Measurements from ENCODE around the gene GRID2.
"Not testable (repeated sequence)": the region's sequence is repeated elsewhere in the genome, so short reads cannot be mapped to it uniquely, and the experiment has no call there.

Gene GRID2

GRCh38 chr4:92362028-92362427 lies 58.3 kb downstream of the GRID2 start:
- no peak overlapping the region for H3K9ac ChIP-seq (ENCODE audit: low read length)
- no peak overlapping the region for H3K27ac ChIP-seq (ENCODE audit: low read length)
- H3K27me3 ChIP-seq (ENCODE audit: control insufficient read depth, insufficient read depth, low read length) = no peaks in the 10 kb centered on the region
- H3K4me3 ChIP-seq (ENCODE audit: low read length) = no peak overlapping the region
- H3K9me3 ChIP-seq (ENCODE audit: control insufficient read depth, low read depth, low read length) = no peaks in the 10 kb centered on the region
- H3K4me1 ChIP-seq (ENCODE audit: control insufficient read depth, low read depth, low read length) = peaks cover 53% of the 10 kb centered on the region
- H3K36me3 ChIP-seq (ENCODE audit: control insufficient read depth, low read depth, low read length) = no peaks in the 10 kb centered on the region

GRCh38 chr4:92368653-92369052 lies 64.9 kb downstream of the GRID2 start:
- peaks cover 15% of the 10 kb centered on the region for H3K4me1 ChIP-seq (ENCODE audit: control insufficient read depth, low read depth, low read length)
- H3K27ac ChIP-seq (ENCODE audit: low read length) = no peak overlapping the region
- H3K9ac ChIP-seq (ENCODE audit: low read length) = no peak overlapping the region
- no peaks in the 10 kb centered on the region for H3K9me3 ChIP-seq (ENCODE audit: control insufficient read depth, low read depth, low read length)
- H3K4me3 ChIP-seq (ENCODE audit: low read length) = no peak overlapping the region
- no peaks in the 10 kb centered on the region for H3K36me3 ChIP-seq (ENCODE audit: control insufficient read depth, low read depth, low read length)
- no peaks in the 10 kb centered on the region for H3K27me3 ChIP-seq (ENCODE audit: control insufficient read depth, insufficient read depth, low read length)

- Histone ChIP-seq H3K4me3 (ENCODE audit: low read length) (no peak overlapping the region), H3K27ac (ENCODE audit: low read length) (no peak overlapping the region), H3K27me3 (ENCODE audit: control insufficient read depth, insufficient read depth, low read length) (no peaks in the 10 kb centered on the region), H3K4me1 (ENCODE audit: control insufficient read depth, low read depth, low read length) (peaks cover 20% of the 10 kb centered on the region), H3K9me3 (ENCODE audit: control insufficient read depth, low read depth, low read length) (peaks cover 4% of the 10 kb centered on the region), H3K9ac (ENCODE audit: low read length) (no peak overlapping the region), H3K36me3 (ENCODE audit: control insufficient read depth, low read depth, low read length) (no peaks in the 10 kb centered on the region)
These were observed 77.8 kb downstream of the GRID2 start for GRCh38 chr4:92381616-92382015.

- peaks cover 20% of the 10 kb centered on the region for H3K4me1 ChIP-seq (ENCODE audit: control insufficient read depth, low read depth, low read length)
- no peaks in the 10 kb centered on the region for H3K36me3 ChIP-seq (ENCODE audit: control insufficient read depth, low read depth, low read length)
- H3K9me3 ChIP-seq (ENCODE audit: control insufficient read depth, low read depth, low read length) = no peaks in the 10 kb centered on the region
- H3K9ac ChIP-seq (ENCODE audit: low read length) = no peak overlapping the region
- no peak overlapping the region for H3K4me3 ChIP-seq (ENCODE audit: low read length)
- no peaks in the 10 kb centered on the region for H3K27me3 ChIP-seq (ENCODE audit: control insufficient read depth, insufficient read depth, low read length)
- no peak overlapping the region for H3K27ac ChIP-seq (ENCODE audit: low read length)
These were observed 78.4 kb downstream of the GRID2 start for GRCh38 chr4:92382128-92382527.

GRCh38 chr4:92387459-92388069 lies 83.8 kb downstream of the GRID2 start:
- H3K9me3 ChIP-seq (ENCODE audit: control insufficient read depth, low read depth, low read length) = no peaks in the 10 kb centered on the region
- H3K4me3 ChIP-seq (ENCODE audit: low read length) = no peak overlapping the region
- no peak overlapping the region for H3K9ac ChIP-seq (ENCODE audit: low read length)
- peaks cover 17% of the 10 kb centered on the region for H3K4me1 ChIP-seq (ENCODE audit: control insufficient read depth, low read depth, low read length)
- no peaks in the 10 kb centered on the region for H3K27me3 ChIP-seq (ENCODE audit: control insufficient read depth, insufficient read depth, low read length)
- H3K27ac ChIP-seq (ENCODE audit: low read length) = no peak overlapping the region
- H3K36me3 ChIP-seq (ENCODE audit: control insufficient read depth, low read depth, low read length) = no peaks in the 10 kb centered on the region

- H3K9ac ChIP-seq (ENCODE audit: low read length) = no peak overlapping the region
- H3K27ac ChIP-seq (ENCODE audit: low read length) = no peak overlapping the region
- no peaks in the 10 kb centered on the region for H3K27me3 ChIP-seq (ENCODE audit: control insufficient read depth, insufficient read depth, low read length)
- H3K4me3 ChIP-seq (ENCODE audit: low read length) = no peak overlapping the region
- H3K4me1 ChIP-seq (ENCODE audit: control insufficient read depth, low read depth, low read length) = peaks cover 31% of the 10 kb centered on the region
- no peaks in the 10 kb centered on the region for H3K36me3 ChIP-seq (ENCODE audit: control insufficient read depth, low read depth, low read length)
- H3K9me3 ChIP-seq (ENCODE audit: control insufficient read depth, low read depth, low read length) = no peaks in the 10 kb centered on the region
These were observed 95.3 kb downstream of the GRID2 start for GRCh38 chr4:92399032-92399431.

GRCh38 chr4:92403525-92403924 lies 99.8 kb downstream of the GRID2 start:
- not testable (repeated sequence) for H3K9ac ChIP-seq (ENCODE audit: low read length); H3K4me3 ChIP-seq (ENCODE audit: low read length); H3K27me3 ChIP-seq (ENCODE audit: control insufficient read depth, insufficient read depth, low read length); H3K27ac ChIP-seq (ENCODE audit: low read length); H3K9me3 ChIP-seq (ENCODE audit: control insufficient read depth, low read depth, low read length); H3K36me3 ChIP-seq (ENCODE audit: control insufficient read depth, low read depth, low read length)
- H3K4me1 ChIP-seq (ENCODE audit: control insufficient read depth, low read depth, low read length) = peaks cover 17% of the 10 kb centered on the region

GRCh38 chr4:92406488-92406887 lies 102.7 kb downstream of the GRID2 start:
- no peaks in the 10 kb centered on the region for H3K27me3 ChIP-seq (ENCODE audit: control insufficient read depth, insufficient read depth, low read length)
- peaks cover 4% of the 10 kb centered on the region for H3K4me1 ChIP-seq (ENCODE audit: control insufficient read depth, low read depth, low read length)
- H3K9ac ChIP-seq (ENCODE audit: low read length) = no peak overlapping the region
- no peak overlapping the region for H3K27ac ChIP-seq (ENCODE audit: low read length)
- no peaks in the 10 kb centered on the region for H3K9me3 ChIP-seq (ENCODE audit: control insufficient read depth, low read depth, low read length)
- H3K36me3 ChIP-seq (ENCODE audit: control insufficient read depth, low read depth, low read length) = no peaks in the 10 kb centered on the region
- H3K4me3 ChIP-seq (ENCODE audit: low read length) = no peak overlapping the region

GRCh38 chr4:92421920-92422319 lies 118.2 kb downstream of the GRID2 start:
- Histone ChIP-seq H3K36me3 (ENCODE audit: control insufficient read depth, low read depth, low read length) (no peaks in the 10 kb centered on the region), H3K4me1 (ENCODE audit: control insufficient read depth, low read depth, low read length) (peaks cover 26% of the 10 kb centered on the region), H3K9me3 (ENCODE audit: control insufficient read depth, low read depth, low read length) (no peaks in the 10 kb centered on the region), H3K4me3 (ENCODE audit: low read length) (no peak overlapping the region), H3K27ac (ENCODE audit: low read length) (no peak overlapping the region), H3K9ac (ENCODE audit: low read length) (no peak overlapping the region), H3K27me3 (ENCODE audit: control insufficient read depth, insufficient read depth, low read length) (no peaks in the 10 kb centered on the region)

- Histone ChIP-seq H3K9me3 (ENCODE audit: control insufficient read depth, low read depth, low read length) (peaks cover 10% of the 10 kb centered on the region), H3K4me1 (ENCODE audit: control insufficient read depth, low read depth, low read length) (peaks cover 43% of the 10 kb centered on the region), H3K36me3 (ENCODE audit: control insufficient read depth, low read depth, low read length) (no peaks in the 10 kb centered on the region), H3K4me3 (ENCODE audit: low read length) (peak overlapping the region; percentile 18), H3K27me3 (ENCODE audit: control insufficient read depth, insufficient read depth, low read length) (no peaks in the 10 kb centered on the region), H3K27ac (ENCODE audit: low read length) (peak overlapping the region; percentile 93), H3K9ac (ENCODE audit: low read length) (peak overlapping the region; percentile 47)
These were observed 129.5 kb downstream of the GRID2 start for GRCh38 chr4:92433272-92433758.

- H3K27me3 ChIP-seq (ENCODE audit: control insufficient read depth, insufficient read depth, low read length); H3K36me3 ChIP-seq (ENCODE audit: control insufficient read depth, low read depth, low read length); H3K9me3 ChIP-seq (ENCODE audit: control insufficient read depth, low read depth, low read length); H3K4me3 ChIP-seq (ENCODE audit: low read length): not testable (repeated sequence)
- H3K9ac ChIP-seq (ENCODE audit: low read length) = peak overlapping the region; percentile 9
- H3K4me1 ChIP-seq (ENCODE audit: control insufficient read depth, low read depth, low read length) = peaks cover 32% of the 10 kb centered on the region
- peak overlapping the region; percentile 13 for H3K27ac ChIP-seq (ENCODE audit: low read length)
These were observed 135.0 kb downstream of the GRID2 start for GRCh38 chr4:92438722-92439121.

- not testable (repeated sequence) for H3K9ac ChIP-seq (ENCODE audit: low read length); H3K9me3 ChIP-seq (ENCODE audit: control insufficient read depth, low read depth, low read length); H3K27me3 ChIP-seq (ENCODE audit: control insufficient read depth, insufficient read depth, low read length); H3K36me3 ChIP-seq (ENCODE audit: control insufficient read depth, low read depth, low read length); H3K27ac ChIP-seq (ENCODE audit: low read length)
- H3K4me3 ChIP-seq (ENCODE audit: low read length) = peak overlapping the region; percentile 33
- H3K4me1 ChIP-seq (ENCODE audit: control insufficient read depth, low read depth, low read length) = peaks cover 40% of the 10 kb centered on the region
These were observed 138.4 kb downstream of the GRID2 start for GRCh38 chr4:92442131-92442530.
